Dermis blood vessel endothelial cell (primary cell): ENCODE measurements around the gene CDH13. TPM values are rescaled to one million over a fixed set of nuclear protein-coding genes. Genes with fewer than 3 reads are reported as not detected.
A peak's percentile ranks its signal among the peaks of the same experiment; 100 is the strongest.

Experiments
- DNase-seq: peaks from one replicate; pipeline ENCODE4 v3.0.0; 2010
- total RNA-seq: library from RNA; depleted of rRNA; stranded (reverse); fragments of >200 nt; gene quantifications from 2 replicates; pipeline ENCODE4 v1.2.3, GENCODE V29; 2014

CDH13 gene
- total RNA-seq, 1 donor from 2014 or later, result 135 TPM

GRCh38 chr16:83004868-83005652 lies 378.3 kb downstream of the CDH13 start:
- no peak for DNase-seq

- DNase-seq, result no peak
Observed at GRCh38 chr16:83005653-83006160, 378.9 kb downstream of the CDH13 start.

- DNase-seq, result no peak
Observed at GRCh38 chr16:83010776-83011720, 384.3 kb downstream of the CDH13 start.

GRCh38 chr16:83011939-83012338 lies 385.2 kb downstream of the CDH13 start:
- DNase-seq, result no peak

- DNase-seq, result no peak
Observed at GRCh38 chr16:83013071-83013470, 386.3 kb downstream of the CDH13 start.

GRCh38 chr16:83019963-83020362 lies 393.2 kb downstream of the CDH13 start:
- DNase-seq, result no peak

GRCh38 chr16:83021045-83021444 lies 394.3 kb downstream of the CDH13 start:
- no peak for DNase-seq

GRCh38 chr16:83021746-83022145 lies 395.0 kb downstream of the CDH13 start:
- no peak for DNase-seq

GRCh38 chr16:83023011-83023410 lies 396.2 kb downstream of the CDH13 start:
- no peak for DNase-seq

- peak; percentile 13 for DNase-seq
Observed at GRCh38 chr16:83023640-83024039, 396.9 kb downstream of the CDH13 start.

GRCh38 chr16:83027973-83028372 lies 401.2 kb downstream of the CDH13 start:
- DNase-seq, result peak; percentile 6

GRCh38 chr16:83029467-83029866 lies 402.7 kb downstream of the CDH13 start:
- DNase-seq, result no peak

- DNase-seq, result no peak
Observed at GRCh38 chr16:83031524-83031923, 404.8 kb downstream of the CDH13 start.

GRCh38 chr16:83037102-83037501 lies 410.3 kb downstream of the CDH13 start:
- no peak for DNase-seq

- no peak for DNase-seq
Observed at GRCh38 chr16:83037884-83038283, 411.1 kb downstream of the CDH13 start.

- peak; percentile 43 for DNase-seq
Observed at GRCh38 chr16:83040174-83040573, 413.4 kb downstream of the CDH13 start.

- no peak for DNase-seq
Observed at GRCh38 chr16:83044589-83044988, 417.8 kb downstream of the CDH13 start.

GRCh38 chr16:83045790-83046189 lies 419.0 kb downstream of the CDH13 start:
- DNase-seq, result no peak

GRCh38 chr16:83046664-83047063 lies 419.9 kb downstream of the CDH13 start:
- DNase-seq, result no peak

GRCh38 chr16:83051451-83051850 lies 424.7 kb downstream of the CDH13 start:
- DNase-seq, result no peak

GRCh38 chr16:83054283-83054682 lies 427.5 kb downstream of the CDH13 start:
- peak; percentile 64 for DNase-seq

GRCh38 chr16:83058376-83058775 lies 431.6 kb downstream of the CDH13 start:
- no peak for DNase-seq

- DNase-seq, result peak; percentile 5
Observed at GRCh38 chr16:83059237-83059636, 432.5 kb downstream of the CDH13 start.
